Activated CD8-positive, alpha-beta T cell treated with anti-CD3 and anti-CD28 coated beads, Interleukin-2, amount 10 ng/mL, durations not matched to agents 7 days and 5 days (primary cell): ENCODE data around the gene TUBB2B. TPM values are rescaled to one million over a fixed set of nuclear protein-coding genes. Genes with fewer than 3 reads are reported as not detected.

Experiments
- ATAC-seq: fragments of 150-1000 bp; cut with Tn5 transposase; one replicate; pipeline ENCODE4 v1.10.0; 2021; ENCODE audit warnings: moderate library complexity
- CTCF ChIA-PET: fragments of 350-600 bp; sonication (Branson Sonifier 250); formaldehyde crosslinking; loops from one replicate; lab custom pipeline; 2021; ENCODE audit warnings: antibody characterized with exemption; lab: Charles Lee
- POLR2A ChIA-PET: fragments of 350-600 bp; sonication (Branson Sonifier 250); formaldehyde crosslinking; loops from one replicate; lab custom pipeline; 2021; ENCODE audit warnings: antibody characterized with exemption; lab: Charles Lee
- DNase-seq: peaks from one replicate; pipeline ENCODE4 v3.0.0-alpha.2; 2020
- H3K27ac Mint-ChIP-seq: one replicate; pipeline ENCODE4 v1.8.0; 2021; ENCODE audit warnings: mild to moderate bottlenecking, mixed read lengths
- H3K27me3 Mint-ChIP-seq: one replicate; pipeline ENCODE4 v1.8.0; 2021; ENCODE audit warnings: low read depth, mixed read lengths
- H3K36me3 Mint-ChIP-seq: one replicate; pipeline ENCODE4 v1.8.0; 2021; ENCODE audit warnings: low read depth, mixed read lengths
- H3K4me1 Mint-ChIP-seq: one replicate; pipeline ENCODE4 v1.8.0; 2021; ENCODE audit warnings: low read depth, mixed read lengths
- H3K4me3 Mint-ChIP-seq: one replicate; pipeline ENCODE4 v1.8.0; 2021; ENCODE audit warnings: mild to moderate bottlenecking, mixed read lengths
- H3K9me3 Mint-ChIP-seq: one replicate; pipeline ENCODE4 v1.8.0; 2022; ENCODE audit warnings: mixed read lengths; ENCODE audit not compliant: insufficient read depth
- total RNA-seq, 2 experiments: library from RNA; stranded (reverse); gene quantifications; one replicate each; pipeline ENCODE4 v1.2.3, GENCODE V29; 2021

TUBB2B gene
- total RNA-seq, 2 experiments from 2014 or later = not detected

GRCh38 chr6:3266170-3266569 lies 38.7 kb upstream of the TUBB2B start:
- ChIA-PET POLR2A (no interaction called here), CTCF (interaction anchor here (1.9 kb wide), 1 partner anchor 15 kb away, joined by 8 read pairs; no protein-coding TSS in a partner anchor)
- Mint-ChIP-seq H3K4me3 (no peak overlapping the region), H3K27me3 (no peaks in the 10 kb centered on the region), H3K9me3 (no peaks in the 10 kb centered on the region), H3K36me3 (peaks cover 43% of the 10 kb centered on the region), H3K27ac (no peak overlapping the region), H3K4me1 (peaks cover 20% of the 10 kb centered on the region)
- ATAC-seq (no peak), DNase-seq (no peak)

GRCh38 chr6:3265671-3266070 lies 38.2 kb upstream of the TUBB2B start:
- ChIA-PET CTCF (interaction anchor here (1.9 kb wide), 1 partner anchor 14 kb away, joined by 8 read pairs; no protein-coding TSS in a partner anchor), POLR2A (no interaction called here)
- H3K27me3 Mint-ChIP-seq = no peaks in the 10 kb centered on the region
- DNase-seq = no peak
- ATAC-seq = no peak
- peaks cover 44% of the 10 kb centered on the region for H3K36me3 Mint-ChIP-seq
- H3K4me1 Mint-ChIP-seq = peaks cover 25% of the 10 kb centered on the region
- H3K4me3 Mint-ChIP-seq = no peak overlapping the region
- H3K9me3 Mint-ChIP-seq = no peaks in the 10 kb centered on the region
- no peak overlapping the region for H3K27ac Mint-ChIP-seq

GRCh38 chr6:3264356-3264755 lies 36.9 kb upstream of the TUBB2B start:
- Mint-ChIP-seq H3K36me3 (peaks cover 40% of the 10 kb centered on the region), H3K27me3 (no peaks in the 10 kb centered on the region), H3K4me1 (peaks cover 34% of the 10 kb centered on the region), H3K27ac (no peak overlapping the region), H3K4me3 (no peak overlapping the region), H3K9me3 (no peaks in the 10 kb centered on the region)
- no peak for ATAC-seq
- ChIA-PET POLR2A (no interaction called here), CTCF (interaction anchor here (1.9 kb wide), 1 partner anchor 13 kb away, joined by 8 read pairs; no protein-coding TSS in a partner anchor)
- no peak for DNase-seq

- Mint-ChIP-seq H3K4me3 (no peak overlapping the region), H3K27ac (no peak overlapping the region), H3K27me3 (no peaks in the 10 kb centered on the region), H3K36me3 (peaks cover 34% of the 10 kb centered on the region), H3K4me1 (peaks cover 34% of the 10 kb centered on the region), H3K9me3 (no peaks in the 10 kb centered on the region)
- CTCF ChIA-PET = interaction anchor here (1.3 kb wide), 1 partner anchor 11 kb away, joined by 3 read pairs; no protein-coding TSS in a partner anchor
- DNase-seq (no peak), ATAC-seq (no peak)
- POLR2A ChIA-PET = no interaction called here
Measured at GRCh38 chr6:3263096-3263495, 35.6 kb upstream of the TUBB2B start.

GRCh38 chr6:3261921-3262320 lies 34.5 kb upstream of the TUBB2B start:
- H3K27ac Mint-ChIP-seq = no peak overlapping the region
- ChIA-PET CTCF (interaction anchor here (0.6 to 1.9 kb wide), 2 partner anchors 11 to 145 kb away, joined by 3 to 14 read pairs; no protein-coding TSS in a partner anchor), POLR2A (no interaction called here)
- H3K4me3 Mint-ChIP-seq = no peak overlapping the region
- H3K4me1 Mint-ChIP-seq = peaks cover 34% of the 10 kb centered on the region
- peaks cover 27% of the 10 kb centered on the region for H3K36me3 Mint-ChIP-seq
- ATAC-seq (no peak), DNase-seq (no peak)
- H3K27me3 Mint-ChIP-seq = peaks cover 6% of the 10 kb centered on the region
- no peaks in the 10 kb centered on the region for H3K9me3 Mint-ChIP-seq

GRCh38 chr6:3261518-3261820 lies 34.0 kb upstream of the TUBB2B start:
- ChIA-PET POLR2A (interaction anchor here (0.5 to 0.6 kb wide), 2 partner anchors 360 to 571 kb away, joined by 3 read pairs; no protein-coding TSS in a partner anchor), CTCF (interaction anchor here (1.4 to 1.9 kb wide), 3 partner anchors 10 to 26 kb away, joined by 3 to 14 read pairs (median 4); no protein-coding TSS in a partner anchor)
- Mint-ChIP-seq H3K27ac (no peak overlapping the region), H3K27me3 (peaks cover 11% of the 10 kb centered on the region), H3K4me3 (no peak overlapping the region), H3K4me1 (peaks cover 34% of the 10 kb centered on the region), H3K36me3 (peaks cover 26% of the 10 kb centered on the region), H3K9me3 (no peaks in the 10 kb centered on the region)
- ATAC-seq (no peak), DNase-seq (no peak)

GRCh38 chr6:3260772-3261517 lies 33.5 kb upstream of the TUBB2B start:
- ChIA-PET POLR2A (interaction anchor here (0.5 to 0.6 kb wide), 2 partner anchors 360 to 571 kb away, joined by 3 read pairs; no protein-coding TSS in a partner anchor), CTCF (interaction anchor here (1.4 to 1.9 kb wide), 3 partner anchors 10 to 26 kb away, joined by 3 to 14 read pairs (median 4); no protein-coding TSS in a partner anchor)
- Mint-ChIP-seq H3K36me3 (peaks cover 25% of the 10 kb centered on the region), H3K27me3 (peaks cover 11% of the 10 kb centered on the region), H3K4me1 (peaks cover 34% of the 10 kb centered on the region), H3K9me3 (no peaks in the 10 kb centered on the region), H3K27ac (peak overlapping the region; percentile 43), H3K4me3 (peak overlapping the region; percentile 95)
- DNase-seq (no peak), ATAC-seq (no peak)

GRCh38 chr6:3260296-3260695 lies 32.8 kb upstream of the TUBB2B start:
- POLR2A ChIA-PET = interaction anchor here (1.6 kb wide), 1 partner anchor 196 kb away, joined by 4 read pairs; no protein-coding TSS in a partner anchor
- H3K36me3 Mint-ChIP-seq = peaks cover 25% of the 10 kb centered on the region
- CTCF ChIA-PET = interaction anchor here (1.0 to 1.7 kb wide), 5 partner anchors 10 to 472 kb away, joined by 3 to 12 read pairs (median 4); no protein-coding TSS in a partner anchor
- DNase-seq (no peak), ATAC-seq (no peak)
- H3K4me3 Mint-ChIP-seq = peak overlapping the region; percentile 95
- peaks cover 13% of the 10 kb centered on the region for H3K27me3 Mint-ChIP-seq
- no peak overlapping the region for H3K27ac Mint-ChIP-seq
- H3K4me1 Mint-ChIP-seq = peaks cover 34% of the 10 kb centered on the region
- H3K9me3 Mint-ChIP-seq = no peaks in the 10 kb centered on the region

- ATAC-seq (peak; percentile 39), DNase-seq (peak; percentile 48)
- Mint-ChIP-seq H3K4me3 (peak overlapping the region; percentile 95), H3K4me1 (peaks cover 31% of the 10 kb centered on the region), H3K27me3 (peaks cover 13% of the 10 kb centered on the region), H3K27ac (peak overlapping the region; percentile 88), H3K36me3 (peaks cover 19% of the 10 kb centered on the region), H3K9me3 (no peaks in the 10 kb centered on the region)
- ChIA-PET CTCF (interaction anchor here (1.0 to 1.7 kb wide), 7 partner anchors 9 to 473 kb away, joined by 3 to 12 read pairs (median 3); no protein-coding TSS in a partner anchor), POLR2A (interaction anchor here (1.0 to 1.6 kb wide), 2 partner anchors 196 to 461 kb away, joined by 3 to 4 read pairs; no protein-coding TSS in a partner anchor)
Measured at GRCh38 chr6:3259491-3259958, 32.1 kb upstream of the TUBB2B start.

- ChIA-PET CTCF (interaction anchor here (1.0 to 1.4 kb wide), 5 partner anchors 8 to 152 kb away, joined by 3 to 12 read pairs (median 3); no protein-coding TSS in a partner anchor), POLR2A (interaction anchor here (1.0 to 1.6 kb wide), 2 partner anchors 195 to 461 kb away, joined by 3 to 4 read pairs; no protein-coding TSS in a partner anchor)
- peaks cover 31% of the 10 kb centered on the region for H3K4me1 Mint-ChIP-seq
- peak; percentile 82 for ATAC-seq
- peak; percentile 94 for DNase-seq
- no peaks in the 10 kb centered on the region for H3K9me3 Mint-ChIP-seq
- peak within 1 kb of the TSS; percentile 88 for H3K27ac Mint-ChIP-seq
- H3K4me3 Mint-ChIP-seq = peak within 1 kb of the TSS; percentile 95
- H3K27me3 Mint-ChIP-seq = peaks cover 13% of the 10 kb centered on the region
- peaks cover 19% of the 10 kb centered on the region for H3K36me3 Mint-ChIP-seq
Measured at GRCh38 chr6:3258720-3259490, 31.5 kb upstream of the TUBB2B start, which contains the start of gene PSMG4. Gene PSMG4 (plus strand): TSS chr6:3258947. CDS start chr6:3259023, 76 bp downstream.

- no peaks in the 10 kb centered on the region for H3K9me3 Mint-ChIP-seq
- H3K27me3 Mint-ChIP-seq = peaks cover 13% of the 10 kb centered on the region
- peaks cover 27% of the 10 kb centered on the region for H3K4me1 Mint-ChIP-seq
- H3K36me3 Mint-ChIP-seq = peaks cover 14% of the 10 kb centered on the region
- CTCF ChIA-PET = no interaction called here
- H3K4me3 Mint-ChIP-seq = peak overlapping the region; percentile 62
- POLR2A ChIA-PET = no interaction called here
- DNase-seq = no peak
- no peak overlapping the region for H3K27ac Mint-ChIP-seq
- no peak for ATAC-seq
Measured at GRCh38 chr6:3258201-3258600, 30.7 kb upstream of the TUBB2B start.
